ENCODE results near the gene PECR. TPM values are rescaled to one million over a fixed set of nuclear protein-coding genes. Genes with fewer than 3 reads are reported as not detected.

Gene PECR
- total and polyA plus RNA-seq, 2 experiments from 2014 or later: 5.4 to 8.2 TPM

- H2AFZ ChIP-seq: no peak overlapping the region
- no peak for TF ChIP-seq EZH2phosphoT487 (IDR thresholded peaks at IDR 0.05; ENCODE audit: insufficient read depth, low read depth)
- no peak for TF ChIP-seq EZH2 (IDR thresholded peaks at IDR 0.05; ENCODE audit: insufficient read depth, poor library complexity, severe bottlenecking)
- in situ Hi-C loops (cut with MboI): no loop called here
- H3K4me3 ChIP-seq: no peak overlapping the region
- no peaks in the 10 kb centered on the region for H3K27me3 ChIP-seq (replicated peaks; ENCODE audit: insufficient read depth)
- DNase-seq: no peak
- no peak overlapping the region for H3K27ac ChIP-seq
- H3F3A ChIP-seq (ENCODE audit: insufficient read depth): peaks cover 8% of the 10 kb centered on the region; the same call in 1 of the 2 replicates
- no peaks in the 10 kb centered on the region for H3K9me3 ChIP-seq (ENCODE audit: low read depth)
- H3K4me2 ChIP-seq (ENCODE audit: unreplicated experiment): no peak overlapping the region
- no peaks in the 10 kb centered on the region for H4K20me1 ChIP-seq (ENCODE audit: insufficient read depth)
- H3K4me1 ChIP-seq (ENCODE audit: insufficient read depth): peaks cover 18% of the 10 kb centered on the region; the same call in 1 of the 2 replicates
- H3K79me2 ChIP-seq (ENCODE audit: insufficient read depth): no peaks in the 10 kb centered on the region
- no peaks in the 10 kb centered on the region for H3K9me2 ChIP-seq (ENCODE audit: insufficient read depth)
- no peak overlapping the region for H3K9ac ChIP-seq
- H3K36me3 ChIP-seq (ENCODE audit: low read depth): no peaks in the 10 kb centered on the region
- 89 to 100% methylated on average over 1 of the region's 1 CpG for WGBS, 2 experiments (ENCODE audit: low coverage in 1 of 2, low lambda C conversion rate in 2 of 2, missing lambda C conversion rate in 2 of 2)
These were observed 16.9 kb downstream of the PECR start for GRCh38 chr2:216064665-216065064.

- 73 to 74% methylated on average over 2 of the region's 2 CpGs for WGBS, 2 experiments (ENCODE audit: low coverage in 1 of 2, low lambda C conversion rate in 2 of 2, missing lambda C conversion rate in 2 of 2)
- H3K79me2 ChIP-seq (ENCODE audit: insufficient read depth): no peaks in the 10 kb centered on the region
- H3K4me1 ChIP-seq (ENCODE audit: insufficient read depth): peaks cover 18% of the 10 kb centered on the region; the same call in 1 of the 2 replicates
- H3K4me2 ChIP-seq (ENCODE audit: unreplicated experiment): no peak overlapping the region
- no peaks in the 10 kb centered on the region for H3K9me2 ChIP-seq (ENCODE audit: insufficient read depth)
- H3K9ac ChIP-seq: no peak overlapping the region
- DNase-seq: peak; percentile 18
- no peak overlapping the region for H2AFZ ChIP-seq
- H3K4me3 ChIP-seq: no peak overlapping the region
- H3K36me3 ChIP-seq (ENCODE audit: low read depth): no peaks in the 10 kb centered on the region
- no peaks in the 10 kb centered on the region for H3K9me3 ChIP-seq (ENCODE audit: low read depth)
- no peaks in the 10 kb centered on the region for H4K20me1 ChIP-seq (ENCODE audit: insufficient read depth)
- in situ Hi-C loops (cut with MboI): no loop called here
- peaks cover 8% of the 10 kb centered on the region; the same call in 1 of the 2 replicates for H3F3A ChIP-seq (ENCODE audit: insufficient read depth)
- no peaks in the 10 kb centered on the region for H3K27me3 ChIP-seq (replicated peaks; ENCODE audit: insufficient read depth)
- no peak overlapping the region for H3K27ac ChIP-seq
- TF ChIP-seq EZH2 (IDR thresholded peaks at IDR 0.05; ENCODE audit: insufficient read depth, poor library complexity, severe bottlenecking): no peak
- no peak for TF ChIP-seq EZH2phosphoT487 (IDR thresholded peaks at IDR 0.05; ENCODE audit: insufficient read depth, low read depth)
These were observed 17.5 kb downstream of the PECR start for GRCh38 chr2:216064014-216064630.

GRCh38 chr2:216059233-216059834 lies 22.3 kb downstream of the PECR start:
- no peaks in the 10 kb centered on the region for H3K79me2 ChIP-seq (ENCODE audit: insufficient read depth)
- no peak overlapping the region for H3K4me2 ChIP-seq (ENCODE audit: unreplicated experiment)
- H3K4me1 ChIP-seq (ENCODE audit: insufficient read depth): peaks cover 19% of the 10 kb centered on the region
- H3K9ac ChIP-seq: no peak overlapping the region
- no peak overlapping the region for H3K27ac ChIP-seq
- in situ Hi-C loops (cut with MboI): no loop called here
- 94 to 96% methylated on average over 5 of the region's 5 CpGs for WGBS, 2 experiments (ENCODE audit: low coverage in 1 of 2, low lambda C conversion rate in 2 of 2, missing lambda C conversion rate in 2 of 2)
- TF ChIP-seq EZH2 (IDR thresholded peaks at IDR 0.05; ENCODE audit: insufficient read depth, poor library complexity, severe bottlenecking) (no peak), EZH2phosphoT487 (IDR thresholded peaks at IDR 0.05; ENCODE audit: insufficient read depth, low read depth) (no peak)
- no peaks in the 10 kb centered on the region for H3K9me2 ChIP-seq (ENCODE audit: insufficient read depth)
- no peaks in the 10 kb centered on the region for H3K27me3 ChIP-seq (replicated peaks; ENCODE audit: insufficient read depth)
- H4K20me1 ChIP-seq (ENCODE audit: insufficient read depth): no peaks in the 10 kb centered on the region
- no peaks in the 10 kb centered on the region for H3K9me3 ChIP-seq (ENCODE audit: low read depth)
- H2AFZ ChIP-seq: no peak overlapping the region
- no peak for DNase-seq
- H3K4me3 ChIP-seq: no peak overlapping the region
- H3K36me3 ChIP-seq (ENCODE audit: low read depth): no peaks in the 10 kb centered on the region
- peaks cover 7% of the 10 kb centered on the region; the same call in 1 of the 2 replicates for H3F3A ChIP-seq (ENCODE audit: insufficient read depth)

GRCh38 chr2:216057688-216058193 lies 23.9 kb downstream of the PECR start:
- in situ Hi-C loops (cut with MboI): no loop called here
- peaks cover 7% of the 10 kb centered on the region; the same call in 1 of the 2 replicates for H3F3A ChIP-seq (ENCODE audit: insufficient read depth)
- H3K9me3 ChIP-seq (ENCODE audit: low read depth): no peaks in the 10 kb centered on the region
- TF ChIP-seq EZH2phosphoT487 (IDR thresholded peaks at IDR 0.05; ENCODE audit: insufficient read depth, low read depth) (0 out of 2 replicates have a peak, but pooled peaks have one; percentile 71), EZH2 (IDR thresholded peaks at IDR 0.05; ENCODE audit: insufficient read depth, poor library complexity, severe bottlenecking) (no peak)
- 85 to 90% methylated on average over 7 of the region's 7 CpGs for WGBS, 2 experiments (ENCODE audit: low coverage in 1 of 2, low lambda C conversion rate in 2 of 2, missing lambda C conversion rate in 2 of 2)
- H3K4me1 ChIP-seq (ENCODE audit: insufficient read depth): peaks cover 15% of the 10 kb centered on the region
- no peaks in the 10 kb centered on the region for H3K9me2 ChIP-seq (ENCODE audit: insufficient read depth)
- H3K36me3 ChIP-seq (ENCODE audit: low read depth): no peaks in the 10 kb centered on the region
- H3K27ac ChIP-seq: no peak overlapping the region
- no peaks in the 10 kb centered on the region for H4K20me1 ChIP-seq (ENCODE audit: insufficient read depth)
- H3K9ac ChIP-seq: no peak overlapping the region
- no peaks in the 10 kb centered on the region for H3K27me3 ChIP-seq (replicated peaks; ENCODE audit: insufficient read depth)
- peak overlapping the region; percentile 31 for H3K4me2 ChIP-seq (ENCODE audit: unreplicated experiment)
- H3K4me3 ChIP-seq: no peak overlapping the region
- H3K79me2 ChIP-seq (ENCODE audit: insufficient read depth): no peaks in the 10 kb centered on the region
- H2AFZ ChIP-seq: no peak overlapping the region
- peak; percentile 70 for DNase-seq
